ENCODE results near the gene UBE2F. TPM values are rescaled to one million over a fixed set of nuclear protein-coding genes. Genes with fewer than 3 reads are reported as not detected.
"Not testable (repeated sequence)": the region's sequence is repeated elsewhere in the genome, so short reads cannot be mapped to it uniquely, and the experiment has no call there.

Gene UBE2F
- total RNA-seq, 4 donors from 2014 or later, result 40.7 to 88.9 (median 64.9) TPM

GRCh38 chr2:237964194-237964577 is 2.6 kb upstream of the UBE2F start:
- no peak overlapping the region for H3K27ac ChIP-seq
- H3K4me1 ChIP-seq, result peaks cover 4 to 11% of the 10 kb centered on the region in 2 donors
- no peak overlapping the region for H3K4me3 ChIP-seq
- TF ChIP-seq CTCF (IDR thresholded peaks at IDR 0.05) (no peak), POLR2A (IDR thresholded peaks at IDR 0.05) (no peak)
- H3K27me3 ChIP-seq, result no peaks in the 10 kb centered on the region
- H3K9me3 ChIP-seq, result no peaks in the 10 kb centered on the region
- no peak for DNase-seq
- H3K36me3 ChIP-seq, result no peaks in the 10 kb centered on the region
- intact Hi-C loops (cut with DNase I; ENCODE audit: low total_unique reads), result no loop called here

- DNase-seq, result no peak
- no peaks in the 10 kb centered on the region for H3K27me3 ChIP-seq
- H3K27ac ChIP-seq, result no peak overlapping the region
- H3K36me3 ChIP-seq, result no peaks in the 10 kb centered on the region
- no peak overlapping the region for H3K4me3 ChIP-seq
- intact Hi-C loops (cut with DNase I; ENCODE audit: low total_unique reads), result no loop called here
- TF ChIP-seq CTCF (IDR thresholded peaks at IDR 0.05) (no peak), POLR2A (IDR thresholded peaks at IDR 0.05) (no peak)
- H3K9me3 ChIP-seq, result no peaks in the 10 kb centered on the region
- peaks cover 4 to 16% of the 10 kb centered on the region in 2 donors for H3K4me1 ChIP-seq
Observed at GRCh38 chr2:237964578-237965404, 2.0 kb upstream of the UBE2F start.

GRCh38 chr2:237965844-237966243 is 970 bp upstream of the UBE2F start:
- H3K27me3 ChIP-seq; H3K36me3 ChIP-seq; DNase-seq; intact Hi-C loops (cut with DNase I; ENCODE audit: low total_unique reads); H3K9me3 ChIP-seq: not testable (repeated sequence)
- Histone ChIP-seq H3K27ac (peak overlapping the region in 1 of 2 donors; percentile 59), H3K4me1 (peaks cover 4 to 16% of the 10 kb centered on the region in 2 donors), H3K4me3 (peak overlapping the region; percentile 58 to 61)

GRCh38 chr2:237966250-237966564 is 607 bp upstream of the UBE2F start:
- H3K4me1 ChIP-seq, result peaks cover 4 to 16% of the 10 kb centered on the region in 2 donors
- no peaks in the 10 kb centered on the region for H3K36me3 ChIP-seq
- H3K27ac ChIP-seq, result peak overlapping the region; percentile 22 to 59
- TF ChIP-seq CTCF (IDR thresholded peaks at IDR 0.05) (no peak), POLR2A (IDR thresholded peaks at IDR 0.05) (no peak)
- H3K27me3 ChIP-seq, result no peaks in the 10 kb centered on the region
- H3K4me3 ChIP-seq, result peak overlapping the region; percentile 58 to 61
- DNase-seq, result no peak
- intact Hi-C loops (cut with DNase I; ENCODE audit: low total_unique reads), result no loop called here
- H3K9me3 ChIP-seq, result no peaks in the 10 kb centered on the region

GRCh38 chr2:237967463-237967951 is 693 bp downstream of the UBE2F start:
- Histone ChIP-seq H3K4me1 (peaks cover 4 to 16% of the 10 kb centered on the region in 2 donors), H3K27ac (peak overlapping the region; percentile 27 to 72), H3K36me3 (no peaks in the 10 kb centered on the region), H3K27me3 (no peaks in the 10 kb centered on the region), H3K4me3 (peak overlapping the region; percentile 61 to 73), H3K9me3 (no peaks in the 10 kb centered on the region)
- DNase-seq, result peak in 1 of 2 donors; percentile 30
- TF ChIP-seq CTCF (IDR thresholded peaks at IDR 0.05), result no peak
- no peak for TF ChIP-seq POLR2A (IDR thresholded peaks at IDR 0.05)
- intact Hi-C loops (cut with DNase I; ENCODE audit: low total_unique reads), result no loop called here

Measured in uterus (tissue), 4 donors.